ENCODE data around the gene ADAP2. TPM values are rescaled to one million over a fixed set of nuclear protein-coding genes. Genes with fewer than 3 reads are reported as not detected.

Gene ADAP2
- total and polyA plus RNA-seq, 2 of the 8 experiments (the other 6 are each of a cell fraction or from before 2014, with no cell fraction given), result 0.76 to 1.1 TPM

GRCh38 chr17:30995347-30995746 is 73.6 kb downstream of the ADAP2 start:
- Histone ChIP-seq H3K79me1 (ENCODE audit: low read depth, low read length) (no peaks in the 10 kb centered on the region), H4K5ac (ENCODE audit: insufficient read length, low read depth, low read length) (no peak overlapping the region), H3K79me2 (ENCODE audit: control insufficient read depth in 1 of 2, insufficient read depth in 2 of 2, low read length in 2 of 2) (no peaks in the 10 kb centered on the region), H2AK5ac (ENCODE audit: low read depth, low read length) (no peak overlapping the region), H3K4me1 (replicated peaks in 1 of 4; ENCODE audit: control insufficient read depth in 3 of 4, insufficient read depth in 4 of 4, low read length in 3 of 4) (no peaks in the 10 kb centered on the region), H3K27ac (ENCODE audit: low read depth, low read length) (no peak overlapping the region), H3K9me3 (ENCODE audit: insufficient read depth in 2 of 2, low read depth in 1 of 2, low read length in 1 of 2) (no peaks in the 10 kb centered on the region), H2BK5ac (ENCODE audit: low read depth, low read length) (no peak overlapping the region), H2BK15ac (ENCODE audit: low read length) (no peak overlapping the region), H2BK20ac (ENCODE audit: low read length) (no peak overlapping the region), H3K36me3 (ENCODE audit: control insufficient read depth in 2 of 4, insufficient read depth in 4 of 4, low read length in 3 of 4) (peaks cover 0 to 7% (median 3%) of the 10 kb centered on the region in 4 experiments; a peak in 5 of 8 replicates), H3K14ac (ENCODE audit: insufficient read length) (no peak overlapping the region), H4K8ac (ENCODE audit: extremely low read depth, insufficient read depth, low read length) (no peak overlapping the region), H3K9ac (replicated peaks in 1 of 4; ENCODE audit: extremely low read depth in 1 of 4, low read depth in 3 of 4, low read length in 3 of 4) (no peak overlapping the region), H2BK12ac (ENCODE audit: low read depth, low read length) (no peak overlapping the region), H3K4me3 (ENCODE audit: extremely low read depth in 1 of 4, insufficient read depth in 2 of 4, low read depth in 3 of 4, low read length in 4 of 4) (no peak overlapping the region), H2BK120ac (replicated peaks; ENCODE audit: low read depth, low read length) (no peak overlapping the region), H3K4ac (replicated peaks; ENCODE audit: insufficient read length, low read depth, low read length) (no peak overlapping the region), H3K18ac (ENCODE audit: extremely low read depth, low read length) (no peak overlapping the region), H3K56ac (replicated peaks; ENCODE audit: insufficient read length, low read depth, low read length) (no peak overlapping the region), H4K91ac (replicated peaks; ENCODE audit: insufficient read length, low read length) (no peak overlapping the region), H3K23ac (ENCODE audit: insufficient read length) (no peak overlapping the region), H3K4me2 (ENCODE audit: insufficient read depth in 1 of 2, low read depth in 2 of 2, low read length in 2 of 2) (no peak overlapping the region), H2AFZ (ENCODE audit: low read length) (no peak overlapping the region), H4K20me1 (replicated peaks in 1 of 2; ENCODE audit: control insufficient read depth in 1 of 2, insufficient read depth in 2 of 2, low read length in 2 of 2) (peaks cover 0 to 1% of the 10 kb centered on the region in 2 experiments), H3K23me2 (ENCODE audit: low read depth, low read length) (no peaks in the 10 kb centered on the region), H3K27me3 (replicated peaks in 1 of 4; ENCODE audit: control insufficient read depth in 3 of 4, extremely low read depth in 1 of 4, insufficient read depth in 3 of 4, low read length in 3 of 4) (no peaks in the 10 kb centered on the region)
- FAIRE-seq (no peak), DNase-seq (ENCODE audit: low read depth in 1 of 2, low spot score in 2 of 2) (no peak)
- POLR2A ChIA-PET (ENCODE audit: partially characterized antibody), result interaction anchor here (0.8 kb wide), 1 partner anchor 13 kb away, joined by 4 read pairs; no protein-coding TSS in a partner anchor
- WGBS, 2 experiments (ENCODE audit: extremely low coverage in 1 of 2, insufficient coverage in 1 of 2, insufficient read length in 1 of 2, insufficient replicate concordance in 2 of 2, low coverage in 1 of 2, low lambda C conversion rate in 2 of 2, missing lambda C conversion rate in 1 of 2), result no CpG with 5 or more reads among the region's 3 CpGs
- TF ChIP-seq BRCA1 (IDR thresholded peaks at IDR 0.05; ENCODE audit: low read depth, low read length) (no peak), POLR2AphosphoS5 (IDR thresholded peaks at IDR 0.05; ENCODE audit: low read depth, low read length) (no peak), KDM5A (IDR thresholded peaks at IDR 0.05; ENCODE audit: low read length) (no peak), USF2 (IDR thresholded peaks at IDR 0.05; ENCODE audit: low read length) (no peak), CHD1 (IDR thresholded peaks at IDR 0.05; ENCODE audit: low read depth, low read length) (no peak), HDAC6 (IDR thresholded peaks at IDR 0.05; ENCODE audit: low read depth, low read length) (no peak), JUND (IDR thresholded peaks at IDR 0.05; ENCODE audit: low read length) (no peak), KDM1A (IDR thresholded peaks at IDR 0.05; ENCODE audit: borderline replicate concordance, low read length) (no peak), NRF1 (IDR thresholded peaks at IDR 0.05; ENCODE audit: low read depth, low read length) (no peak), FOSL1 (IDR thresholded peaks at IDR 0.05; ENCODE audit: insufficient read depth, low read depth, low read length) (no peak), NANOG (IDR thresholded peaks at IDR 0.05; ENCODE audit: insufficient read depth, low read depth, low read length, poor library complexity, severe bottlenecking) (no peak)
- CTCF ChIA-PET (ENCODE audit: partially characterized antibody), result interaction anchor here (1.2 kb wide), 1 partner anchor 808 kb away, joined by 6 read pairs; no protein-coding TSS in a partner anchor

All from H1 (cell line).